Activated T-helper 17 cell treated with anti-CD3 and anti-CD28 coated beads, Interleukin-2, amount 50 U/mL, for 72 hours (primary cell): ENCODE data around the gene ZNF322. TPM values are rescaled to one million over a fixed set of nuclear protein-coding genes. Genes with fewer than 3 reads are reported as not detected.

Source experiments
- ATAC-seq: fragments of 150-1000 bp; cut with Tn5 transposase; replicated peaks from 2 replicates; pipeline ENCODE4 v1.10.0; 2021; ENCODE audit warnings: mild to moderate bottlenecking, moderate library complexity
- H3K27ac Mint-ChIP-seq: one replicate; pipeline ENCODE4 v1.8.0; 2022; ENCODE audit warnings: mixed read lengths
- H3K27me3 Mint-ChIP-seq: one replicate; pipeline ENCODE4 v1.8.0; 2022; ENCODE audit warnings: mixed read lengths
- H3K36me3 Mint-ChIP-seq: one replicate; pipeline ENCODE4 v1.8.0; 2022; ENCODE audit warnings: low read depth, mild to moderate bottlenecking, mixed read lengths
- H3K4me1 Mint-ChIP-seq: one replicate; pipeline ENCODE4 v1.8.0; 2022; ENCODE audit warnings: mixed read lengths
- H3K4me3 Mint-ChIP-seq: one replicate; pipeline ENCODE4 v1.8.0; 2022; ENCODE audit warnings: mild to moderate bottlenecking, mixed read lengths
- H3K9me3 Mint-ChIP-seq: one replicate; pipeline ENCODE4 v1.8.0; 2022; ENCODE audit warnings: mixed read lengths
- total RNA-seq, 2 donors: library from RNA; stranded (reverse); gene quantifications; one replicate each; pipeline ENCODE4 v1.2.3, GENCODE V29; 2022

The ZNF322 gene
- total RNA-seq, 2 donors from 2014 or later: 9.4 to 9.7 TPM

GRCh38 chr6:26651133-26651781 lies 8.3 kb downstream of the ZNF322 start:
- H3K27me3 Mint-ChIP-seq: no peaks in the 10 kb centered on the region
- H3K9me3 Mint-ChIP-seq: no peaks in the 10 kb centered on the region
- ATAC-seq: no peak
- H3K4me1 Mint-ChIP-seq: no peaks in the 10 kb centered on the region
- no peak overlapping the region for H3K4me3 Mint-ChIP-seq
- H3K27ac Mint-ChIP-seq: no peak overlapping the region
- H3K36me3 Mint-ChIP-seq: peaks cover 76% of the 10 kb centered on the region

- Mint-ChIP-seq H3K36me3 (peaks cover 70% of the 10 kb centered on the region), H3K27ac (no peak overlapping the region), H3K4me1 (no peaks in the 10 kb centered on the region), H3K27me3 (no peaks in the 10 kb centered on the region), H3K9me3 (peaks cover 7% of the 10 kb centered on the region), H3K4me3 (no peak overlapping the region)
- ATAC-seq: no peak
These were observed 13.5 kb downstream of the ZNF322 start for GRCh38 chr6:26646074-26646473.

- no peak overlapping the region for H3K27ac Mint-ChIP-seq
- H3K4me3 Mint-ChIP-seq: no peak overlapping the region
- H3K36me3 Mint-ChIP-seq: peaks cover 71% of the 10 kb centered on the region
- H3K27me3 Mint-ChIP-seq: no peaks in the 10 kb centered on the region
- ATAC-seq: no peak
- no peaks in the 10 kb centered on the region for H3K4me1 Mint-ChIP-seq
- peaks cover 26% of the 10 kb centered on the region for H3K9me3 Mint-ChIP-seq
These were observed 18.7 kb downstream of the ZNF322 start for GRCh38 chr6:26640806-26641205.

DNA sequence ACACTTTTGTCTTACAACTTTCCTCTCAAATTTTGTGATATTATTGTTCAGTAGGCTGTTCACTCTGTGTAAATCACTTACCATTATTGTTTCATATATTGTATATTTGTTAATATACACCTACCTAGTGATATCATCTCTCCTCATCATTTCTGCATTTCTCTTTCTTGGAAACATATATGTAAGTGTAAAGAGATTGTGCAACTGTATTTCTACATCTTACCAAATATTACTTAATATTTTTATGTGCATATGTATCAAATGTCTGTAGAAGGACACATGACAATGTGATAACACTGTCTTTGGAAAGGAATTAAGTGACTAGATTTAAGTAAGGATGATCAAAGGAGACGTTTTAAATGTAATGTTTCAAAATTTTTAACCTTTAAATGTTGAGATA lies 30.2 kb downstream of the ZNF322 start:
- Mint-ChIP-seq H3K9me3 (no peaks in the 10 kb centered on the region), H3K36me3 (no peaks in the 10 kb centered on the region), H3K27me3 (no peaks in the 10 kb centered on the region), H3K4me1 (no peaks in the 10 kb centered on the region), H3K27ac (no peak overlapping the region), H3K4me3 (no peak overlapping the region)
- no peak for ATAC-seq

DNA sequence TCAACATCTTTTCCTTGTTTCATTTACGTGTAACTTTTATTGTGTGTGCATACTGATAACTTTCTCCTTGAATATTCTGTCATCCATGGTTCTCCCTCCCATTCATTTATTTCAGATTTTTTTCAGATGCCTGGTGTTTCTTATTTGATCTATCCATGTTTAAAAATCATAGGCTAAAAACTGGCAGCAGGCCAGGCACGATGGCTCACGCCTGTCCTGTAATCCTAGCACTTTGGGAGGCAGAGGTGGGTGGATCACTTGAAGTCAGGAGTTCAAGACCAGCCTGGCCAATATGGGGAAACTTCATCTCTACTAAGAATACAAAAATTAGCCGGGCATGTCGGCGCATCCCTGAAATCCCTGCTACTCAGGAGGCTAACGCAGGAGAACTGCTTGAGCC lies 31.7 kb downstream of the ZNF322 start:
- Mint-ChIP-seq H3K9me3 (no peaks in the 10 kb centered on the region), H3K27ac (no peak overlapping the region)
- ATAC-seq: no peak

GRCh38 chr6:26624557-26624956 lies 35.0 kb downstream of the ZNF322 start:
- no peak overlapping the region for H3K27ac Mint-ChIP-seq
- no peak for ATAC-seq
- no peaks in the 10 kb centered on the region for H3K4me1 Mint-ChIP-seq
- H3K9me3 Mint-ChIP-seq: no peaks in the 10 kb centered on the region
- peaks cover 4% of the 10 kb centered on the region for H3K27me3 Mint-ChIP-seq
- H3K4me3 Mint-ChIP-seq: no peak overlapping the region
- H3K36me3 Mint-ChIP-seq: no peaks in the 10 kb centered on the region

More for the DNA sequence above, 31.7 kb downstream of the ZNF322 start:
- no peaks in the 10 kb centered on the region for H3K27me3 Mint-ChIP-seq
- H3K36me3 Mint-ChIP-seq: no peaks in the 10 kb centered on the region
- H3K4me3 Mint-ChIP-seq: no peak overlapping the region
- H3K4me1 Mint-ChIP-seq: no peaks in the 10 kb centered on the region

DNA sequence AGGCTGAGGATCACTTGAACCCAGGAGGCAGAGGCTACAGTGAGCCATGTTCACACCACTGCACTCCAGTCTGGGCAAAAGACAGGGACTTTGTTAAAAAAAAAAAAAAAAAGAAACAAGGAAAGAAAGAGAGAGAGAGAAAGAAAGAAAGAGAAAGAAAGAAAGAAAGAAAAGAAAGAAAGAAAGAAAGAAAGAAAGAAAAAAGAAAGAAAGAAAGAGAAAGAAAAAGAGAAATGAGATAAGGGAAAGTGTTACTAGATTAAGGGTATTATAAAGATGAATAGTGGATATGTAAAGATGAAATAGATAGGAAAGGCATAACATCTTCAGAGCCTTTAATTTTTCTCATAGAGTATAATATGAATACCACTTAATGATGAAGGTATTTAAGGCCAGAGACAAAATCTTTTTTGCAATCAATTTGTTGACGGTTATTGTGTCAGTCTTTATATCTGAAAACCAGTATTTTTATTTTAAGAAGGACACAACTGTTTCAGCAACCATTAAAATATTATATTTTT lies 36.1 kb downstream of the ZNF322 start:
- Mint-ChIP-seq H3K4me3 (no peak overlapping the region), H3K36me3 (no peaks in the 10 kb centered on the region), H3K4me1 (no peaks in the 10 kb centered on the region), H3K9me3 (no peaks in the 10 kb centered on the region), H3K27me3 (peaks cover 4% of the 10 kb centered on the region), H3K27ac (no peak overlapping the region)
- no peak for ATAC-seq

DNA sequence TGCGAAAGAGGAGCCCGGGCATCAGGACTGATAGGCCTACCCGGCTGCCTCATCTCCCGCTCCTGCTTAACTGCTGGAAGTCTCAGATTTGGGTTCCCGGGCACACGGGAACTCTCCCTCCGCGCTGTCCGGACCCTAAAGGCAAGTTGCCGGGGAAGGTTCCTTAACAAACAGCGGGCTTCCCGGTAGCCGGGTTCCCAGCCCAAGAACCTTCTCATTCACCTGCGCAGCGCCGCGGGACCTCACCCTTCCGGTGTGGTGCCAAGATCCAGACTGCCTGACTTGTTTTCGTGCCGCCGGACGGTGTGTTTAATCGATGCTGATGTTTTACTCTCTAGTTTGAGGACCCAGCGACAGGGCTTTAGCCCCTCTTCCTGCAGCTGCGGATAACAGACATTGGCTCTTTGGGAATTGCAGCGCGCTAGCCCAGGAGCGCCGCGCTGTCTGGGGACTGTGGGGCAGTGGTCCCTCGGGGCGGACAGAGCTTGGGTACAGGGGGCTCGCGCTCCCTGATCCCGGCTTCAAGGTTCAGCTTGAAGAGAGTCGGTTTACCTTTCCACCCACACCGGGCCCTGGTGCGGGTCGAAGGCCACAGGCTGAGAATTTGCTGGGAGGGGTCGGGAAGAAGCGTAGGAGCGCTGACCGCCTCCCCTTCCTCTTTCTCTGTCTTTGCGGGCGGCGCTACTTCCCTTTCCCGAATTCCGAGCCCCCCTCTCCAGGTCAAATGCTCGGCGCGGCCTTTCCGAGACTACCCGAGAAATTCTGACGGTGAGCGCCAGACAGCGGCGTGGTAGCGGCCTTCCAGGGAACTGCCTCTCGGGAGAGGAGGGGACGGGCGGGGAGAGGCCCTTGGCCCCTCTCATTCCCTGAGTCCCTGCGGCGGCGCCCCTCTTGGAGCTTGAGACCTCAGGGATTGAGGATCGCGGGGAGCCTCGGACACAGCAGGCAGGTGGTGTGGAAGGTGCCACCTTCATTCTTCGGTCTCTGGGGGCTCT lies 45.6 kb downstream of the ZNF322 start:
- Mint-ChIP-seq H3K27me3 (peaks cover 18% of the 10 kb centered on the region), H3K9me3 (no peaks in the 10 kb centered on the region), H3K27ac (no peak overlapping the region), H3K4me1 (peaks cover 6% of the 10 kb centered on the region), H3K4me3 (peak overlapping the region; percentile 74), H3K36me3 (no peaks in the 10 kb centered on the region)
- ATAC-seq: peak; percentile 52

GRCh38 chr6:26613201-26613600 lies 46.3 kb downstream of the ZNF322 start:
- Mint-ChIP-seq H3K36me3 (no peaks in the 10 kb centered on the region), H3K27me3 (peaks cover 18% of the 10 kb centered on the region), H3K9me3 (no peaks in the 10 kb centered on the region), H3K4me3 (peak overlapping the region; percentile 74), H3K4me1 (peaks cover 6% of the 10 kb centered on the region), H3K27ac (no peak overlapping the region)
- no peak for ATAC-seq

DNA sequence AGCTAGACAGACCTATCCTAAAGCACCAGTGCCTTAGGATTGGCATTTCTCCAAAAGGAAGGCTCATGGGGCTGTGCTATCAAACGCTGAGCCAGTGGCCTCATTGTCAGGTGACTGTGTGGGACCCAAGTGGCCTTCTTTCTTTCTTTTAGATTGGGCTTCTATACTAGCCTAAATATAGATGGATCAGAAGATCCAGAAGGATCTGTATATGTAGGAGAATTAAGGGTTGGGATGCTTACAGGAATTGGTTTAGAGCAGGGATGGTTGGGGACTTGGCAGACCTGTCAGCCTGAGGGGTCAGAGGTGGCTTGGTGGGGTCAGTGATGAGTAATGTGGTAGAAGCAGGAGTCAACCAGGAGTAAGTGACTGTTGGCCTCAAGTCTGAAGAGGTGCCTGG lies 47.9 kb downstream of the ZNF322 start:
- no peak overlapping the region for H3K27ac Mint-ChIP-seq
- H3K27me3 Mint-ChIP-seq: peaks cover 18% of the 10 kb centered on the region
- peaks cover 12% of the 10 kb centered on the region for H3K4me1 Mint-ChIP-seq
- no peak for ATAC-seq
- H3K36me3 Mint-ChIP-seq: no peaks in the 10 kb centered on the region
- H3K9me3 Mint-ChIP-seq: no peaks in the 10 kb centered on the region
- H3K4me3 Mint-ChIP-seq: no peak overlapping the region

- Mint-ChIP-seq H3K4me1 (peaks cover 12% of the 10 kb centered on the region), H3K27me3 (peaks cover 7% of the 10 kb centered on the region), H3K36me3 (no peaks in the 10 kb centered on the region), H3K4me3 (no peak overlapping the region), H3K27ac (no peak overlapping the region), H3K9me3 (no peaks in the 10 kb centered on the region)
- no peak for ATAC-seq
These were observed 50.1 kb downstream of the ZNF322 start for GRCh38 chr6:26609463-26609862.

- H3K27ac Mint-ChIP-seq: peak overlapping the region; percentile 48
- H3K36me3 Mint-ChIP-seq: no peaks in the 10 kb centered on the region
- peaks cover 11% of the 10 kb centered on the region for H3K4me1 Mint-ChIP-seq
- H3K4me3 Mint-ChIP-seq: peak overlapping the region; percentile 84
- H3K27me3 Mint-ChIP-seq: no peaks in the 10 kb centered on the region
- peak; percentile 94 for ATAC-seq
- H3K9me3 Mint-ChIP-seq: no peaks in the 10 kb centered on the region
These were observed 51.9 kb downstream of the ZNF322 start for GRCh38 chr6:26607434-26608230.

DNA sequence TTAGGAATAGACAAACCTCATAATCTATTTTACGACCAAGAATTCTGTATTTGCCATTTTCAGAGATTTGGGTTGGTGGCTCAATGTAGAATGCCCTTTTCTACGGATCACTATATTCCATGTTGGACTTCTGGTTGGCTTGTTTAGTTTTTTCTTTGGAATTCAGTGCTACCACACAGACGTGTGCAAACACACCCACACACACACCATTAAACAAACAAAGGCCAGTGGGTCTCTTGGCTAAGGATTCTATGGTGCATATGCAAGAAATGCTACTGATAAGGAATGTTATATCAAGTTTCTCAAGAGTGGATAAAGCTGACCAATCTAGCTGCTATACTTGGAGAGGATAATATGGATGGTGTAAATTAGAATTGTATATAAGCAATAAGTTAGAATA lies 54.7 kb downstream of the ZNF322 start:
- Mint-ChIP-seq H3K4me3 (no peak overlapping the region), H3K36me3 (peaks cover 6% of the 10 kb centered on the region), H3K27ac (no peak overlapping the region), H3K9me3 (no peaks in the 10 kb centered on the region), H3K4me1 (peaks cover 17% of the 10 kb centered on the region), H3K27me3 (no peaks in the 10 kb centered on the region)
- no peak for ATAC-seq

- Mint-ChIP-seq H3K27ac (peak overlapping the region; percentile 41), H3K4me3 (peak overlapping the region; percentile 19), H3K36me3 (peaks cover 6% of the 10 kb centered on the region), H3K9me3 (no peaks in the 10 kb centered on the region), H3K27me3 (no peaks in the 10 kb centered on the region), H3K4me1 (peaks cover 23% of the 10 kb centered on the region)
- ATAC-seq: no peak
These were observed 55.5 kb downstream of the ZNF322 start for GRCh38 chr6:26604026-26604425.
